A673 (cell line): Measurements from ENCODE around the gene EML1.

Experiments used
- CTCF ChIP-seq: fragments of 300-800, 200-600 bp; sonication (generic); conservative IDR thresholded peaks from 2 replicates; pipeline ENCODE4 v1.5.1; 2017; ENCODE audit warnings: low read depth, mild to moderate bottlenecking, antibody characterized with exemption, low read length, moderate library complexity, mixed read lengths
- EZH2 ChIP-seq: fragments of 200-600 bp; sonication (generic); IDR thresholded peaks from 2 replicates; pipeline ENCODE4 v1.6.1; 2017; ENCODE audit warnings: borderline replicate concordance, low read depth, mild to moderate bottlenecking, mixed read lengths, antibody characterized with exemption, low read length; ENCODE audit not compliant: poor library complexity, severe bottlenecking

- TF ChIP-seq EZH2: no peak
- no peak for TF ChIP-seq CTCF
These were observed 94.2 kb downstream of the EML1 start for GRCh38 chr14:99887407-99887806.
